OCI-LY7 (cell line): ENCODE results near the gene PSENEN. TPM values are rescaled to one million over a fixed set of nuclear protein-coding genes. Genes with fewer than 3 reads are reported as not detected.

Experiments used
- BruUV-seq: library from RNA; stranded (reverse); fragments of 400-500 nt; replicated peaks from 2 replicates; lab custom pipeline; 2021; lab: Mats Ljungman, UMichigan
- CTCF ChIA-PET: fragments of 300-600 bp; sonication (Branson Sonifier 250); formaldehyde crosslinking; loops from one replicate; lab custom pipeline; 2022; ENCODE audit warnings: antibody characterized with exemption; ENCODE audit not compliant: unreplicated experiment; lab: Charles Lee
- POLR2A ChIA-PET: fragments of 300-600 bp; sonication (Branson Sonifier 250); formaldehyde crosslinking; loops from one replicate; lab custom pipeline; 2022; ENCODE audit warnings: antibody characterized with exemption; lab: Charles Lee
- DNase-seq: peaks from one replicate; pipeline ENCODE4 v3.0.0-alpha.2; 2015; ENCODE audit warnings: low spot score
- H2AFZ ChIP-seq: fragments of 200-600 bp; sonication (generic), shearing (Covaris generic); 2 replicates; pipeline ENCODE4 v1.6.1; 2014; ENCODE audit warnings: mild to moderate bottlenecking, antibody characterized with exemption, low read length, moderate library complexity
- H3K27ac ChIP-seq: fragments of 200-600 bp; sonication (generic); 2 replicates; pipeline ENCODE4 v1.5.1; 2014; ENCODE audit warnings: mixed run types, low read depth, mild to moderate bottlenecking, moderate library complexity, low read length, inconsistent platforms; ENCODE audit not compliant: poor library complexity, severe bottlenecking
- H3K36me3 ChIP-seq: fragments of 200-600 bp; sonication (generic); 2 replicates; pipeline ENCODE4 v1.6.1; 2014; ENCODE audit warnings: mild to moderate bottlenecking, antibody characterized with exemption, low read length, moderate library complexity, mixed read lengths; ENCODE audit not compliant: insufficient read depth
- H3K4me1 ChIP-seq: fragments of 200-600 bp; sonication (generic); 2 replicates; pipeline ENCODE4 v1.5.1; 2014; ENCODE audit warnings: mild to moderate bottlenecking, low read length; ENCODE audit not compliant: insufficient read depth, poor library complexity, severe bottlenecking
- H3K4me2 ChIP-seq: fragments of 200-600 bp; sonication (generic); 2 replicates; pipeline ENCODE4 v1.6.1; 2014; ENCODE audit warnings: mild to moderate bottlenecking, low read length
- H3K4me3 ChIP-seq: fragments of 200-600 bp; sonication (generic); 2 replicates; pipeline ENCODE4 v1.5.1; 2014; ENCODE audit warnings: mild to moderate bottlenecking, low read depth, low read length; ENCODE audit not compliant: poor library complexity, severe bottlenecking
- H3K79me2 ChIP-seq: fragments of 200-600 bp; sonication (generic); 2 replicates; pipeline ENCODE4 v1.6.1; 2016; ENCODE audit warnings: low read depth, mild to moderate bottlenecking, low read length, moderate library complexity, mixed read lengths; ENCODE audit not compliant: insufficient read depth
- H3K9me2 ChIP-seq: fragments of 200-600 bp; sonication (generic); 2 replicates; pipeline ENCODE4 v1.6.1; 2016; ENCODE audit warnings: mild to moderate bottlenecking, low read length, mixed read lengths; ENCODE audit not compliant: insufficient read depth
- H3K9me3 ChIP-seq: fragments of 200-600 bp; sonication (generic); 2 replicates; pipeline ENCODE4 v1.6.1; 2014; ENCODE audit warnings: mild to moderate bottlenecking, mixed run types, low read length, mixed read lengths
- H4K20me1 ChIP-seq: fragments of 200-600 bp; sonication (generic); 2 replicates; pipeline ENCODE4 v1.6.1; 2014; ENCODE audit warnings: mild to moderate bottlenecking, antibody characterized with exemption, low read length, moderate library complexity, mixed read lengths; ENCODE audit not compliant: insufficient read depth
- EZH2phosphoT487 ChIP-seq: fragments of 200-600 bp; sonication (generic); IDR thresholded peaks from 2 replicates; pipeline ENCODE4 v1.6.1; 2018; ENCODE audit warnings: low read depth, borderline replicate concordance, mild to moderate bottlenecking, mixed run types, antibody characterized with exemption, low read length, moderate library complexity, mixed read lengths
- intact Hi-C: fragments of 100-400 bp; cut with micrococcal nuclease; formaldehyde crosslinking; loops from one replicate; pipeline ENCODE4 v1.10.0; 2022; ENCODE audit not compliant: unreplicated experiment
- total RNA-seq, 2 experiments: library from RNA; depleted of rRNA in 1 of 2; stranded (reverse); fragments of >200 nt in 1 of 2; shearing (Covaris generic) in 1 of 2; gene quantifications; 2 replicates each; pipeline ENCODE4 v1.2.3, GENCODE V29; 2014 to 2022
- TF ChIP-seq, protein P1 (sequence below): fragments of 200-600 bp; sonication (generic); conservative IDR thresholded peaks from 2 replicates; pipeline ENCODE4 v1.5.1; 2014; ENCODE audit warnings: mild to moderate bottlenecking, antibody characterized with exemption, low read length, moderate library complexity, mixed read lengths

The PSENEN gene
- total RNA-seq, 2 experiments from 2014 or later = 25.7 to 51.0 TPM

DNA sequence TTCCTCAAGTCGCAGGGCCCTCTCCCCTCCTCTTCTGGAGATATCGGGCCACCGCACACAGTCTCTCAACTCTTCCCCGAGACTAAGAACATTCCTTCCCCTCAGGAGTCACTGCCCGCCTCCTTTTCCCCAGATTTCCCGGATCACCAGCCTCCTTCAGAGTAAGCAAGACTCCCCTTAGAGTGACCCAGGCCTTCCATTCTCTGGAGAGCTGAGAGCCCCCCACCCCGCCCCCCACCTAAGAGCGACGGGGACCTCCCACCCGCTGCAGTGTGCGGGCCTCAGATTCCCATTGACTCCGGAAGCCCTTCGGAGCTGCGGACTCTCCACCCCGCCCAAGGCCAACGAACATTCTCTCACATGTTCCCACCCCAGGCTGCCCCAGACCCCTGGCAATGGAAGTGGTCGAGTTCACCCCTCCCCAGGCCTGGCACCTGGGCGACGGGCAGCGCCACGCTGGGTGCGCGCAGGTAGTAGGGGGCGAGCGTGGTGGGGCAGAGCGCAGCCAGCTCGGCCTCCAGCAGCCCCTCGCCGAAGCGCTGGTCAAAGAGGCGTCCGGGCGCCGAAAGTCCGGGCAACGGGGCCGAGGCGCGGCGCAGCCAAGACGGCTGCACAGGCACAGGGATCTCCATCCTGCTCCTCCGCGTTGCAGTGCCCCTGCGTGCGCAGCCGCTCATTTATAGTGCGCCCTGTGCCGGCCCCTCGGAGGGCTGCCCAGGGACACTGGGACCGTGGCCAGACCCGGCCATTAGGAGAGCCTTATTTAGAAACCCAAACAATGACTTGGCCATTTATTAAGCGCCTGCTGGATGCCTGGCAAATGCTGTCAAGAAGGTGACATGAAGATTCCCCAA is 11.2 kb downstream of the PSENEN start, which contains the start of gene HSPB6:
TSS of gene HSPB6 (minus strand) at position 653 of the 854 bp plus-strand sequence. CDS start at position 632, 21 bp downstream.
- BruUV-seq = no TSS peak
- H3K9me3 ChIP-seq = 0 out of 2 replicates have a peak, but pooled peaks cover 8% of the 10 kb centered on the region
- peak within 1 kb of the TSS; percentile 59 for H3K27ac ChIP-seq
- peak within 1 kb of the TSS; percentile 66 for H3K4me2 ChIP-seq
- TF ChIP-seq, protein P1, sequence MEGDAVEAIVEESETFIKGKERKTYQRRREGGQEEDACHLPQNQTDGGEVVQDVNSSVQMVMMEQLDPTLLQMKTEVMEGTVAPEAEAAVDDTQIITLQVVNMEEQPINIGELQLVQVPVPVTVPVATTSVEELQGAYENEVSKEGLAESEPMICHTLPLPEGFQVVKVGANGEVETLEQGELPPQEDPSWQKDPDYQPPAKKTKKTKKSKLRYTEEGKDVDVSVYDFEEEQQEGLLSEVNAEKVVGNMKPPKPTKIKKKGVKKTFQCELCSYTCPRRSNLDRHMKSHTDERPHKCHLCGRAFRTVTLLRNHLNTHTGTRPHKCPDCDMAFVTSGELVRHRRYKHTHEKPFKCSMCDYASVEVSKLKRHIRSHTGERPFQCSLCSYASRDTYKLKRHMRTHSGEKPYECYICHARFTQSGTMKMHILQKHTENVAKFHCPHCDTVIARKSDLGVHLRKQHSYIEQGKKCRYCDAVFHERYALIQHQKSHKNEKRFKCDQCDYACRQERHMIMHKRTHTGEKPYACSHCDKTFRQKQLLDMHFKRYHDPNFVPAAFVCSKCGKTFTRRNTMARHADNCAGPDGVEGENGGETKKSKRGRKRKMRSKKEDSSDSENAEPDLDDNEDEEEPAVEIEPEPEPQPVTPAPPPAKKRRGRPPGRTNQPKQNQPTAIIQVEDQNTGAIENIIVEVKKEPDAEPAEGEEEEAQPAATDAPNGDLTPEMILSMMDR = no peak
- TF ChIP-seq EZH2phosphoT487 = no peak
- H3K9me2 ChIP-seq = no peaks in the 10 kb centered on the region
- no peaks in the 10 kb centered on the region for H4K20me1 ChIP-seq
- H3K4me1 ChIP-seq = peaks cover 21% of the 10 kb centered on the region
- intact Hi-C loops = loop anchor here (1.0 to 5.0 kb wide), 3 partner anchors 8 to 146 kb away; partner anchors contain the start of genes HCST, KMT2B, LIN37 and NFKBID
- no peak for DNase-seq
- H2AFZ ChIP-seq = peak within 1 kb of the TSS; percentile 12; the same call in 1 of the 2 replicates
- ChIA-PET POLR2A (no interaction called here), CTCF (no interaction called here)
- peaks cover 13% of the 10 kb centered on the region; the same call in 1 of the 2 replicates for H3K79me2 ChIP-seq
- peak within 1 kb of the TSS; percentile 96 for H3K4me3 ChIP-seq
- H3K36me3 ChIP-seq = peaks cover 22% of the 10 kb centered on the region

DNA sequence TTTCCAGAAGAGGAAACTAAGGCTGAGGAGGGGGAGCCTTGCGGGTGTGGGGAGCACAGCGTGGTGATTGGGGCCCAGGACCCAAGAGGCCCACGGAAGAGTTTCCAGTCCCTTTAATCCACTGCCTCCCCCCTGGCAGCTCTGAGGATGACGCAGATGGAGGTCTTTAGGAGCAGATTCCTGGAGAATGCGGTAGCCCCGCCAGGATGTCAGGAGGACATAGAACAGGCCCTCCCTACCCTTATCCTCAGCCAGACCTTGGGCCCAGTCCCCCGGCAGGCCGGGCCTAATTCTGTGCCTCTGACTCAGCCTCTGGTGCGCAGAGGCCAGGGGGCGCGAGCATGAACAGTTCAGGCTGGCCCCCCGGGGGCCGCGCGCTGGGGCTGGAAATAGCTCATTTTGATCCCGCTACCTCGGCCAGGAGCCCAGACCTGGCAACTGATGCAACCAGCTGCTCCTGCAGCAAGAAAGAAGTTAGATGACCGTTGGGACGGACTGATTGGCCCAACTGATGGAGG is 11.8 kb downstream of the PSENEN start:
- H3K9me2 ChIP-seq = no peaks in the 10 kb centered on the region
- peaks cover 13% of the 10 kb centered on the region; the same call in 1 of the 2 replicates for H3K79me2 ChIP-seq
- TF ChIP-seq, protein P1 = no peak
- no peak for TF ChIP-seq EZH2phosphoT487
- H3K27ac ChIP-seq = peak overlapping the region; percentile 59
- H2AFZ ChIP-seq = peak overlapping the region; percentile 12; the same call in 1 of the 2 replicates
- intact Hi-C loops = loop anchor here (1.0 to 5.0 kb wide), 3 partner anchors 9 to 145 kb away; partner anchors contain the start of genes HCST, KMT2B, LIN37 and NFKBID
- H3K4me3 ChIP-seq = peak overlapping the region; percentile 96
- H4K20me1 ChIP-seq = no peaks in the 10 kb centered on the region
- TSS peak; percentile 94 for BruUV-seq
- CTCF ChIA-PET = no interaction called here
- POLR2A ChIA-PET = no interaction called here
- no peak for DNase-seq
- H3K9me3 ChIP-seq = 0 out of 2 replicates have a peak, but pooled peaks cover 8% of the 10 kb centered on the region
- H3K4me2 ChIP-seq = peak overlapping the region; percentile 66
- peaks cover 28% of the 10 kb centered on the region for H3K36me3 ChIP-seq
- peaks cover 21% of the 10 kb centered on the region for H3K4me1 ChIP-seq
